Dendritic cell treated with granulocyte-macrophage colony-stimulating factor and Interleukin-4, amounts not matched to agents 40 ng/mL and 50 ng/mL, for 4 days (primary cell): Measurements from ENCODE around the gene ADAR.
A peak's percentile ranks its signal among the peaks of the same experiment; 100 is the strongest.

Experiments
- H3K27ac Mint-ChIP-seq: one replicate; pipeline ENCODE4 v1.8.0; 2022; ENCODE audit warnings: mild to moderate bottlenecking, mixed read lengths
- H3K27me3 Mint-ChIP-seq: one replicate; pipeline ENCODE4 v1.8.0; 2022; ENCODE audit warnings: mild to moderate bottlenecking, mixed read lengths
- H3K36me3 Mint-ChIP-seq: one replicate; pipeline ENCODE4 v1.8.0; 2022; ENCODE audit warnings: low read depth, mixed read lengths
- H3K4me1 Mint-ChIP-seq: one replicate; pipeline ENCODE4 v1.8.0; 2022; ENCODE audit warnings: low read depth, mixed read lengths
- H3K4me3 Mint-ChIP-seq: one replicate; pipeline ENCODE4 v1.8.0; 2022; ENCODE audit warnings: mild to moderate bottlenecking, moderate library complexity, mixed read lengths
- H3K9me3 Mint-ChIP-seq: one replicate; pipeline ENCODE4 v1.8.0; 2022; ENCODE audit warnings: mixed read lengths
- intact Hi-C: fragments of 100-400 bp; cut with micrococcal nuclease; formaldehyde crosslinking; loops from one replicate; pipeline ENCODE4 v1.15.0; 2022

ADAR gene

GRCh38 chr1:154607106-154607608 is 829 bp downstream of the ADAR start:
- H3K4me3 Mint-ChIP-seq: peak overlapping the region; percentile 95
- intact Hi-C loops: no loop called here
- no peaks in the 10 kb centered on the region for H3K27me3 Mint-ChIP-seq
- H3K36me3 Mint-ChIP-seq: peaks cover 45% of the 10 kb centered on the region
- peak overlapping the region; percentile 97 for H3K27ac Mint-ChIP-seq
- no peaks in the 10 kb centered on the region for H3K9me3 Mint-ChIP-seq
- H3K4me1 Mint-ChIP-seq: peaks cover 78% of the 10 kb centered on the region

- Mint-ChIP-seq H3K36me3 (peaks cover 62% of the 10 kb centered on the region), H3K27ac (peak overlapping the region; percentile 9), H3K27me3 (no peaks in the 10 kb centered on the region), H3K4me1 (peaks cover 74% of the 10 kb centered on the region), H3K4me3 (no peak overlapping the region), H3K9me3 (no peaks in the 10 kb centered on the region)
- intact Hi-C loops: no loop called here
These were observed 2.5 kb downstream of the ADAR start for GRCh38 chr1:154605534-154605933.

- no peak overlapping the region for H3K4me3 Mint-ChIP-seq
- no peaks in the 10 kb centered on the region for H3K9me3 Mint-ChIP-seq
- intact Hi-C loops: no loop called here
- H3K4me1 Mint-ChIP-seq: peaks cover 70% of the 10 kb centered on the region
- H3K27ac Mint-ChIP-seq: peak overlapping the region; percentile 26
- H3K36me3 Mint-ChIP-seq: peaks cover 84% of the 10 kb centered on the region
- no peaks in the 10 kb centered on the region for H3K27me3 Mint-ChIP-seq
These were observed 4.7 kb downstream of the ADAR start for GRCh38 chr1:154603317-154603716.

GRCh38 chr1:154599658-154600057 is 8.3 kb downstream of the ADAR start:
- no peaks in the 10 kb centered on the region for H3K9me3 Mint-ChIP-seq
- intact Hi-C loops: no loop called here
- peaks cover 94% of the 10 kb centered on the region for H3K36me3 Mint-ChIP-seq
- no peak overlapping the region for H3K4me3 Mint-ChIP-seq
- H3K27ac Mint-ChIP-seq: no peak overlapping the region
- H3K27me3 Mint-ChIP-seq: no peaks in the 10 kb centered on the region
- peaks cover 52% of the 10 kb centered on the region for H3K4me1 Mint-ChIP-seq

GRCh38 chr1:154598871-154599635 is 8.9 kb downstream of the ADAR start:
- H3K4me1 Mint-ChIP-seq: peaks cover 46% of the 10 kb centered on the region
- intact Hi-C loops: no loop called here
- no peak overlapping the region for H3K27ac Mint-ChIP-seq
- H3K27me3 Mint-ChIP-seq: no peaks in the 10 kb centered on the region
- H3K36me3 Mint-ChIP-seq: peaks cover 94% of the 10 kb centered on the region
- no peaks in the 10 kb centered on the region for H3K9me3 Mint-ChIP-seq
- H3K4me3 Mint-ChIP-seq: no peak overlapping the region

- H3K9me3 Mint-ChIP-seq: no peaks in the 10 kb centered on the region
- H3K4me3 Mint-ChIP-seq: no peak overlapping the region
- H3K36me3 Mint-ChIP-seq: peaks cover 95% of the 10 kb centered on the region
- H3K4me1 Mint-ChIP-seq: peaks cover 19% of the 10 kb centered on the region
- H3K27ac Mint-ChIP-seq: no peak overlapping the region
- intact Hi-C loops: no loop called here
- H3K27me3 Mint-ChIP-seq: no peaks in the 10 kb centered on the region
These were observed 12.4 kb downstream of the ADAR start for GRCh38 chr1:154595621-154596020.

GRCh38 chr1:154594811-154595210 is 13.2 kb downstream of the ADAR start:
- intact Hi-C loops: no loop called here
- Mint-ChIP-seq H3K27ac (no peak overlapping the region), H3K36me3 (peaks cover 95% of the 10 kb centered on the region), H3K4me3 (no peak overlapping the region), H3K27me3 (no peaks in the 10 kb centered on the region), H3K9me3 (no peaks in the 10 kb centered on the region), H3K4me1 (peaks cover 13% of the 10 kb centered on the region)

- Mint-ChIP-seq H3K27me3 (no peaks in the 10 kb centered on the region), H3K9me3 (no peaks in the 10 kb centered on the region), H3K36me3 (peaks cover 95% of the 10 kb centered on the region), H3K4me3 (no peak overlapping the region), H3K4me1 (peaks cover 9% of the 10 kb centered on the region), H3K27ac (no peak overlapping the region)
- intact Hi-C loops: no loop called here
These were observed 14.6 kb downstream of the ADAR start for GRCh38 chr1:154593390-154593789.

GRCh38 chr1:154591206-154591605 is 16.8 kb downstream of the ADAR start:
- Mint-ChIP-seq H3K27ac (no peak overlapping the region), H3K9me3 (no peaks in the 10 kb centered on the region), H3K36me3 (peaks cover 95% of the 10 kb centered on the region), H3K27me3 (no peaks in the 10 kb centered on the region), H3K4me1 (no peaks in the 10 kb centered on the region), H3K4me3 (no peak overlapping the region)
- intact Hi-C loops: no loop called here

GRCh38 chr1:154590756-154591155 is 17.2 kb downstream of the ADAR start:
- Mint-ChIP-seq H3K9me3 (no peaks in the 10 kb centered on the region), H3K4me3 (no peak overlapping the region), H3K36me3 (peaks cover 95% of the 10 kb centered on the region), H3K27ac (no peak overlapping the region), H3K27me3 (no peaks in the 10 kb centered on the region), H3K4me1 (no peaks in the 10 kb centered on the region)
- intact Hi-C loops: no loop called here

GRCh38 chr1:154589780-154590179 is 18.2 kb downstream of the ADAR start:
- no peak overlapping the region for H3K4me3 Mint-ChIP-seq
- no peaks in the 10 kb centered on the region for H3K4me1 Mint-ChIP-seq
- H3K9me3 Mint-ChIP-seq: no peaks in the 10 kb centered on the region
- no peaks in the 10 kb centered on the region for H3K27me3 Mint-ChIP-seq
- intact Hi-C loops: no loop called here
- H3K27ac Mint-ChIP-seq: no peak overlapping the region
- peaks cover 100% of the 10 kb centered on the region for H3K36me3 Mint-ChIP-seq

GRCh38 chr1:154586641-154587040 is 21.3 kb downstream of the ADAR start:
- H3K9me3 Mint-ChIP-seq: no peaks in the 10 kb centered on the region
- no peak overlapping the region for H3K4me3 Mint-ChIP-seq
- H3K36me3 Mint-ChIP-seq: peaks cover 100% of the 10 kb centered on the region
- intact Hi-C loops: no loop called here
- no peaks in the 10 kb centered on the region for H3K27me3 Mint-ChIP-seq
- no peak overlapping the region for H3K27ac Mint-ChIP-seq
- no peaks in the 10 kb centered on the region for H3K4me1 Mint-ChIP-seq

GRCh38 chr1:154586231-154586630 is 21.8 kb downstream of the ADAR start:
- Mint-ChIP-seq H3K4me3 (no peak overlapping the region), H3K27me3 (no peaks in the 10 kb centered on the region), H3K27ac (no peak overlapping the region), H3K4me1 (no peaks in the 10 kb centered on the region), H3K9me3 (no peaks in the 10 kb centered on the region), H3K36me3 (peaks cover 100% of the 10 kb centered on the region)
- intact Hi-C loops: no loop called here

GRCh38 chr1:154584267-154584994 is 23.6 kb downstream of the ADAR start:
- H3K4me1 Mint-ChIP-seq: no peaks in the 10 kb centered on the region
- intact Hi-C loops: no loop called here
- no peaks in the 10 kb centered on the region for H3K27me3 Mint-ChIP-seq
- H3K27ac Mint-ChIP-seq: no peak overlapping the region
- no peaks in the 10 kb centered on the region for H3K9me3 Mint-ChIP-seq
- no peak overlapping the region for H3K4me3 Mint-ChIP-seq
- peaks cover 100% of the 10 kb centered on the region for H3K36me3 Mint-ChIP-seq
